Endometrial microvascular endothelial cells (primary cell): ENCODE results near the gene AFF4. TPM values are rescaled to one million over a fixed set of nuclear protein-coding genes. Genes with fewer than 3 reads are reported as not detected.

Source experiments
- in situ Hi-C: cut with HindIII; loops from 2 replicates; pipeline ENCODE4 v1.10.0; 2017; ENCODE audit warnings: low sequenced_read_pairs, low pct_unique_long_range_greater_than_20kb; ENCODE audit errors: inconsistent ontology term
- total RNA-seq: library from RNA; depleted of rRNA; stranded (reverse); fragments of >200 nt; gene quantifications from one replicate; pipeline ENCODE4 v1.2.3, GENCODE V29; 2015; ENCODE audit errors: inconsistent ontology term

AFF4 gene
- total RNA-seq, 1 donor from 2014 or later, result 35.0 TPM

- in situ Hi-C loops, result loop anchor here (25.0 kb wide), 1 partner anchor 481 kb away; no protein-coding TSS in a partner anchor
Measured at GRCh38 chr5:132868754-132869153, 94.7 kb downstream of the AFF4 start.

GRCh38 chr5:132867046-132867451 is 96.4 kb downstream of the AFF4 start:
- in situ Hi-C loops, result loop anchor here (25.0 kb wide), 1 partner anchor 480 kb away; no protein-coding TSS in a partner anchor

- in situ Hi-C loops, result loop anchor here (25.0 kb wide), 1 partner anchor 479 kb away; no protein-coding TSS in a partner anchor
Measured at GRCh38 chr5:132866342-132867045, 96.9 kb downstream of the AFF4 start, which contains the start of the genes GDF9 and UQCRQ. GDF9 (minus strand) TSS chr5:132866469; CDS start chr5:132864533, 1,936 bp downstream. UQCRQ (plus strand) TSS chr5:132866642; CDS start chr5:132866882, 240 bp downstream.

- in situ Hi-C loops, result loop anchor here (25.0 kb wide), 1 partner anchor 479 kb away; no protein-coding TSS in a partner anchor
Measured at GRCh38 chr5:132865668-132866341, 97.6 kb downstream of the AFF4 start.

- in situ Hi-C loops, result loop anchor here (25.0 kb wide), 1 partner anchor 473 kb away; no protein-coding TSS in a partner anchor
Measured at GRCh38 chr5:132860742-132861141, 102.7 kb downstream of the AFF4 start.

GRCh38 chr5:132859889-132860437 is 103.5 kb downstream of the AFF4 start:
- in situ Hi-C loops, result loop anchor here (25.0 kb wide), 1 partner anchor 473 kb away; no protein-coding TSS in a partner anchor

- in situ Hi-C loops, result loop anchor here (25.0 kb wide), 1 partner anchor 469 kb away; no protein-coding TSS in a partner anchor
Measured at GRCh38 chr5:132856011-132856410, 107.4 kb downstream of the AFF4 start.

- in situ Hi-C loops, result loop anchor here (25.0 kb wide), 1 partner anchor 468 kb away; no protein-coding TSS in a partner anchor
Measured at GRCh38 chr5:132854992-132855391, 108.4 kb downstream of the AFF4 start.

- in situ Hi-C loops, result loop anchor here (25.0 kb wide), 1 partner anchor 467 kb away; no protein-coding TSS in a partner anchor
Measured at GRCh38 chr5:132854301-132854700, 109.1 kb downstream of the AFF4 start.

GRCh38 chr5:132853790-132854189 is 109.6 kb downstream of the AFF4 start:
- in situ Hi-C loops, result loop anchor here (25.0 kb wide), 1 partner anchor 466 kb away; no protein-coding TSS in a partner anchor

- in situ Hi-C loops, result loop anchor here (25.0 kb wide), 1 partner anchor 466 kb away; no protein-coding TSS in a partner anchor
Measured at GRCh38 chr5:132853323-132853722, 110.1 kb downstream of the AFF4 start.

GRCh38 chr5:132850066-132850465 is 113.4 kb downstream of the AFF4 start:
- in situ Hi-C loops, result loop anchor here (25.0 kb wide), 1 partner anchor 463 kb away; no protein-coding TSS in a partner anchor

GRCh38 chr5:132849347-132849746 is 114.1 kb downstream of the AFF4 start:
- in situ Hi-C loops, result no loop called here

GRCh38 chr5:132848270-132848669 is 115.2 kb downstream of the AFF4 start:
- in situ Hi-C loops, result no loop called here

GRCh38 chr5:132841305-132841704 is 122.1 kb downstream of the AFF4 start:
- in situ Hi-C loops, result no loop called here

- in situ Hi-C loops, result no loop called here
Measured at GRCh38 chr5:132840896-132841295, 122.5 kb downstream of the AFF4 start.

- in situ Hi-C loops, result no loop called here
Measured at GRCh38 chr5:132840313-132840712, 123.1 kb downstream of the AFF4 start.

GRCh38 chr5:132839426-132840301 is 123.8 kb downstream of the AFF4 start:
- in situ Hi-C loops, result no loop called here
